ENCODE measurements around the gene TRPM6. TPM values are rescaled to one million over a fixed set of nuclear protein-coding genes. Genes with fewer than 3 reads are reported as not detected.
A peak's percentile ranks its signal among the peaks of the same experiment; 100 is the strongest.

The TRPM6 gene
- total and polyA plus RNA-seq, 8 donors: under 0.01 to 18.8 (median 2.3) TPM; not detected in 2

- H3K27ac ChIP-seq: no peak overlapping the region
- intact Hi-C loops (cut with DNase I; ENCODE audit: low total_unique reads): loop anchor here (5.0 kb wide), 1 partner anchor 302 kb away; no protein-coding TSS in a partner anchor
- no peaks in the 10 kb centered on the region for H3K9me3 ChIP-seq
- peaks cover 0 to 8% (median 0%) of the 10 kb centered on the region in 3 donors for H3K27me3 ChIP-seq
- peak; percentile 35 to 36 for DNase-seq
- no peaks in the 10 kb centered on the region for H3K4me1 ChIP-seq
- H3K4me3 ChIP-seq: no peak overlapping the region
- H3K36me3 ChIP-seq: no peaks in the 10 kb centered on the region
- TF ChIP-seq EP300 (IDR thresholded peaks at IDR 0.05): no peak
- TF ChIP-seq CTCF (IDR thresholded peaks at IDR 0.05): peak in 3 of 7 experiments; percentile 42 to 64 (median 53)
- WGBS, 5 donors: 60 to 70% (median 64%) methylated on average over 22 of the region's 22 CpGs
Measured at GRCh38 chr9:74770508-74771261, 117.0 kb downstream of the TRPM6 start.

GRCh38 chr9:74765481-74765971, 122.2 kb downstream of the TRPM6 start:
- no peak for TF ChIP-seq POLR2A (IDR thresholded peaks at IDR 0.05)
- no peak for TF ChIP-seq POLR2AphosphoS5 (IDR thresholded peaks at IDR 0.05)
- no peak for TF ChIP-seq EP300 (IDR thresholded peaks at IDR 0.05)
- TF ChIP-seq CTCF (IDR thresholded peaks at IDR 0.05): no peak
- no peak overlapping the region for H3K27ac ChIP-seq
- no peaks in the 10 kb centered on the region for H3K36me3 ChIP-seq
- H3K27me3 ChIP-seq: peaks cover 0 to 2% (median 0%) of the 10 kb centered on the region in 3 donors
- H3K9me3 ChIP-seq: no peaks in the 10 kb centered on the region
- WGBS, 5 donors: 42 to 55% (median 44%) methylated on average over 3 of the region's 3 CpGs
- DNase-seq: no peak
- H3K4me3 ChIP-seq: no peak overlapping the region
- intact Hi-C loops (cut with DNase I; ENCODE audit: low total_unique reads): no loop called here
- H3K4me1 ChIP-seq: no peaks in the 10 kb centered on the region

- no peaks in the 10 kb centered on the region for H3K36me3 ChIP-seq
- no peaks in the 10 kb centered on the region for H3K4me1 ChIP-seq
- WGBS, 5 donors: 88 to 100% (median 92%) methylated on average over 1 of the region's 1 CpG
- H3K27ac ChIP-seq: no peak overlapping the region
- DNase-seq: no peak
- H3K27me3 ChIP-seq: no peaks in the 10 kb centered on the region
- intact Hi-C loops (cut with DNase I; ENCODE audit: low total_unique reads): no loop called here
- no peaks in the 10 kb centered on the region for H3K9me3 ChIP-seq
- H3K4me3 ChIP-seq: no peak overlapping the region
- TF ChIP-seq CTCF (IDR thresholded peaks at IDR 0.05) (no peak), POLR2AphosphoS5 (IDR thresholded peaks at IDR 0.05) (no peak), POLR2A (IDR thresholded peaks at IDR 0.05) (no peak), EP300 (IDR thresholded peaks at IDR 0.05) (no peak)
Measured at GRCh38 chr9:74762950-74763349, 124.8 kb downstream of the TRPM6 start.

GRCh38 chr9:74760031-74760700, 127.6 kb downstream of the TRPM6 start:
- no peak for TF ChIP-seq CTCF (IDR thresholded peaks at IDR 0.05)
- TF ChIP-seq POLR2A (IDR thresholded peaks at IDR 0.05): no peak
- no peak for TF ChIP-seq POLR2AphosphoS5 (IDR thresholded peaks at IDR 0.05)
- no peak for TF ChIP-seq EP300 (IDR thresholded peaks at IDR 0.05)
- H3K27ac ChIP-seq: no peak overlapping the region

More at GRCh38 chr9:74760031-74760700, 127.6 kb downstream of the TRPM6 start:
- no peaks in the 10 kb centered on the region for H3K4me1 ChIP-seq
- intact Hi-C loops (cut with DNase I; ENCODE audit: low total_unique reads): no loop called here
- no peaks in the 10 kb centered on the region for H3K27me3 ChIP-seq
- H3K4me3 ChIP-seq: no peak overlapping the region
- DNase-seq: no peak
- no peaks in the 10 kb centered on the region for H3K9me3 ChIP-seq
- 75 to 87% (median 83%) methylated on average over 3 of the region's 3 CpGs for WGBS, 5 donors
- no peaks in the 10 kb centered on the region for H3K36me3 ChIP-seq

Data from stomach (tissue), 9 donors.